ENCODE data around the gene KCNK3. TPM values are rescaled to one million over a fixed set of nuclear protein-coding genes. Genes with fewer than 3 reads are reported as not detected.

The KCNK3 gene
- total RNA-seq, 1 experiment from 2014 or later, result 0.09 TPM

GRCh38 chr2:26710145-26710544 is 17.6 kb downstream of the KCNK3 start:
- Histone ChIP-seq H3K4me1 (ENCODE audit: insufficient read depth, low read length) (no peaks in the 10 kb centered on the region), H3K4ac (ENCODE audit: low read depth, low read length) (no peak overlapping the region), H2BK120ac (ENCODE audit: low read depth, low read length, poor library complexity, severe bottlenecking) (no peak overlapping the region), H2BK20ac (ENCODE audit: low read depth, low read length, poor library complexity, severe bottlenecking) (no peak overlapping the region), H2AFZ (ENCODE audit: low read length) (no peak overlapping the region), H3K56ac (ENCODE audit: insufficient read length, low read depth, low read length) (no peak overlapping the region), H4K8ac (replicated peaks; ENCODE audit: insufficient read length, low read depth, low read length) (no peak overlapping the region), H3K4me2 (ENCODE audit: insufficient read depth, insufficient read length, low read length) (no peak overlapping the region), H2BK12ac (ENCODE audit: insufficient read length, low read depth, low read length) (no peak overlapping the region), H3K14ac (ENCODE audit: insufficient read depth, low read length) (no peak overlapping the region), H3K9me3 (ENCODE audit: control insufficient read depth, low read depth, low read length) (no peaks in the 10 kb centered on the region), H3K27ac (ENCODE audit: insufficient read length, low read depth, low read length) (no peak overlapping the region), H3K18ac (ENCODE audit: insufficient read length, low read depth, low read length) (no peak overlapping the region), H3K79me2 (ENCODE audit: insufficient read depth, low read length) (no peaks in the 10 kb centered on the region), H3K23me2 (ENCODE audit: insufficient read length, low read depth, low read length, poor library complexity, severe bottlenecking) (no peaks in the 10 kb centered on the region), H3K23ac (ENCODE audit: insufficient read length, low read depth, low read length) (no peak overlapping the region), H4K5ac (ENCODE audit: insufficient read length, low read depth, low read length) (no peak overlapping the region), H2BK5ac (ENCODE audit: insufficient read length, low read length) (no peak overlapping the region), H3K79me1 (ENCODE audit: insufficient read depth, low read depth, low read length, poor library complexity, severe bottlenecking) (no peaks in the 10 kb centered on the region), H4K91ac (ENCODE audit: insufficient read length, low read depth, low read length) (no peak overlapping the region), H3K27me3 (ENCODE audit: insufficient read depth, low read length) (no peaks in the 10 kb centered on the region), H2AK5ac (ENCODE audit: insufficient read length, low read length) (no peak overlapping the region), H2BK15ac (ENCODE audit: low read depth, low read length) (no peak overlapping the region), H4K20me1 (ENCODE audit: control insufficient read depth, insufficient read depth, insufficient read length) (no peaks in the 10 kb centered on the region), H3T11ph (ENCODE audit: low read length) (no peak overlapping the region), H3K9ac (ENCODE audit: extremely low read depth, insufficient read length, low read length) (no peak overlapping the region)
- Mint-ChIP-seq H3K36me3 (ENCODE audit: insufficient read depth in 1 of 3, low read depth in 3 of 3) (no peaks in the 10 kb centered on the region), H3K4me1 (peaks cover 4 to 26% of the 10 kb centered on the region in 2 experiments), H3K27ac (no peak overlapping the region), H3K9me3 (no peaks in the 10 kb centered on the region), H3K27me3 (ENCODE audit: low read depth) (peaks cover 12% of the 10 kb centered on the region), H3K4me3 (no peak overlapping the region)
- no CpG with 5 or more reads among the region's 9 CpGs for WGBS (ENCODE audit: extremely low coverage, insufficient read length, low lambda C conversion rate)
- no peak for DNase-seq
- no peak for TF ChIP-seq CTCF (conservative IDR thresholded peaks at IDR 0.05)

Data from H9 (cell line).